NOMO-1 (cell line): Measurements from ENCODE around the gene ZNF177.
A peak's percentile ranks its signal among the peaks of the same experiment; 100 is the strongest.
"Not testable (repeated sequence)": the region's sequence is repeated elsewhere in the genome, so short reads cannot be mapped to it uniquely, and the experiment has no call there.

Experiments
- DNase-seq, 2 experiments: peaks; one replicate each; lab custom pipeline; 2025; ENCODE audit not compliant: unreplicated experiment in 2 of 2; lab: John Stamatoyannopoulos, UW

Gene ZNF177

GRCh38 chr19:9362905-9363304, at the start of gene ZNF177:
ZNF177 (plus strand) TSS chr19:9363013; CDS start chr19:9378312, 15,299 bp downstream.
- no peak for DNase-seq

- no peak for DNase-seq
Observed at GRCh38 chr19:9313756-9314155, 49.1 kb upstream of the ZNF177 start.

- DNase-seq: no peak
Observed at GRCh38 chr19:9321338-9321737, 41.5 kb upstream of the ZNF177 start.

GRCh38 chr19:9321756-9322155, 41.1 kb upstream of the ZNF177 start:
- not testable (repeated sequence) for DNase-seq

- DNase-seq: not testable (repeated sequence)
Observed at GRCh38 chr19:9322201-9322600, 40.6 kb upstream of the ZNF177 start.

GRCh38 chr19:9323557-9323918, 39.3 kb upstream of the ZNF177 start:
- peak; percentile 37 to 53 for DNase-seq

- peak; percentile 95 for DNase-seq
Observed at GRCh38 chr19:9323919-9324583, 38.8 kb upstream of the ZNF177 start, which contains the start of gene ZNF559. ZNF559 (plus strand) TSS chr19:9324179; CDS start chr19:9338550, 14,371 bp downstream.

- no peak for DNase-seq
Observed at GRCh38 chr19:9324584-9324962, 38.2 kb upstream of the ZNF177 start.

- no peak for DNase-seq
Observed at GRCh38 chr19:9329999-9330398, 32.8 kb upstream of the ZNF177 start.

- DNase-seq: no peak
Observed at GRCh38 chr19:9342610-9343304, 20.1 kb upstream of the ZNF177 start.

GRCh38 chr19:9345005-9345404, 17.8 kb upstream of the ZNF177 start:
- no peak for DNase-seq

- DNase-seq: no peak
Observed at GRCh38 chr19:9348253-9348652, 14.6 kb upstream of the ZNF177 start.

- no peak for DNase-seq
Observed at GRCh38 chr19:9348671-9349070, 14.1 kb upstream of the ZNF177 start.

GRCh38 chr19:9352505-9352904, 10.3 kb upstream of the ZNF177 start:
- DNase-seq: no peak

- DNase-seq: no peak
Observed at GRCh38 chr19:9353011-9353410, 9.8 kb upstream of the ZNF177 start.

GRCh38 chr19:9354651-9355050, 8.2 kb upstream of the ZNF177 start:
- DNase-seq: no peak

GRCh38 chr19:9370738-9371619, 8.2 kb downstream of the ZNF177 start:
- DNase-seq: no peak

GRCh38 chr19:9381361-9381785, 18.6 kb downstream of the ZNF177 start:
- no peak for DNase-seq

- DNase-seq: no peak
Observed at GRCh38 chr19:9406798-9407352, 44.1 kb downstream of the ZNF177 start.

- no peak for DNase-seq
Observed at GRCh38 chr19:9407827-9408226, 45.0 kb downstream of the ZNF177 start.
